Panc1 (cell line): ENCODE data around the gene PRSS27.
"Not testable (repeated sequence)": the region's sequence is repeated elsewhere in the genome, so short reads cannot be mapped to it uniquely, and the experiment has no call there.

Experiments used
- POLR2AphosphoS5 ChIP-seq: IDR thresholded peaks from 2 replicates; pipeline ENCODE4 v1.6.1; 2012; ENCODE audit warnings: mild to moderate bottlenecking, low read depth, low read length, moderate library complexity
- TCF7L2 ChIP-seq: IDR thresholded peaks from 2 replicates; pipeline ENCODE4 v1.6.1; 2011; ENCODE audit warnings: mild to moderate bottlenecking, low read depth, low read length, inconsistent platforms
- TF ChIP-seq, protein P1 (sequence below): fragments of 450-650 bp; IDR thresholded peaks from 2 replicates; pipeline ENCODE4 v1.5.1; 2017; ENCODE audit warnings: mild to moderate bottlenecking

DNA sequence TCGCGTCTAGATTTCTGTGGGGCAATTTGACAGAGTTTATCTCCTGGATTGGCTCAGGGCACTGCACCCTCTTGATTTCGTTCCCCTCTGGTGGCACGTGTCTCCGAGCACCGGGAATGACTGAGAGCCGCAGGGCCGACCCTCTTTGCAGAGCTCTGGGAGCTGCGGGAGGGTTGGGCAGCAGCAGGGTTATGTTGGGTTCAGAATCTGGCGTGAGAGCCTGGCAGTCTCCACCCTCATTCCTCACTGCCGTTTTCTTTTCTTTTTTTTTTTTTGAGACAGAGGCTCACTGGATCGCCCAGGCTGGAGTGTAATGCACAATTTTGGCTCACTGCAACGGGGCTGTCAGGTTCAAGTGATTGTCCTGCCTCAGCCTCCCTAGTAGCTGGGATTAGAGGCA lies 30.6 kb downstream of the PRSS27 start:
- TF ChIP-seq, protein P1, sequence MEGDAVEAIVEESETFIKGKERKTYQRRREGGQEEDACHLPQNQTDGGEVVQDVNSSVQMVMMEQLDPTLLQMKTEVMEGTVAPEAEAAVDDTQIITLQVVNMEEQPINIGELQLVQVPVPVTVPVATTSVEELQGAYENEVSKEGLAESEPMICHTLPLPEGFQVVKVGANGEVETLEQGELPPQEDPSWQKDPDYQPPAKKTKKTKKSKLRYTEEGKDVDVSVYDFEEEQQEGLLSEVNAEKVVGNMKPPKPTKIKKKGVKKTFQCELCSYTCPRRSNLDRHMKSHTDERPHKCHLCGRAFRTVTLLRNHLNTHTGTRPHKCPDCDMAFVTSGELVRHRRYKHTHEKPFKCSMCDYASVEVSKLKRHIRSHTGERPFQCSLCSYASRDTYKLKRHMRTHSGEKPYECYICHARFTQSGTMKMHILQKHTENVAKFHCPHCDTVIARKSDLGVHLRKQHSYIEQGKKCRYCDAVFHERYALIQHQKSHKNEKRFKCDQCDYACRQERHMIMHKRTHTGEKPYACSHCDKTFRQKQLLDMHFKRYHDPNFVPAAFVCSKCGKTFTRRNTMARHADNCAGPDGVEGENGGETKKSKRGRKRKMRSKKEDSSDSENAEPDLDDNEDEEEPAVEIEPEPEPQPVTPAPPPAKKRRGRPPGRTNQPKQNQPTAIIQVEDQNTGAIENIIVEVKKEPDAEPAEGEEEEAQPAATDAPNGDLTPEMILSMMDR = not testable (repeated sequence)
- TF ChIP-seq POLR2AphosphoS5, TCF7L2: not testable (repeated sequence)
